ENCODE results near the gene NDUFAF7.

DNA sequence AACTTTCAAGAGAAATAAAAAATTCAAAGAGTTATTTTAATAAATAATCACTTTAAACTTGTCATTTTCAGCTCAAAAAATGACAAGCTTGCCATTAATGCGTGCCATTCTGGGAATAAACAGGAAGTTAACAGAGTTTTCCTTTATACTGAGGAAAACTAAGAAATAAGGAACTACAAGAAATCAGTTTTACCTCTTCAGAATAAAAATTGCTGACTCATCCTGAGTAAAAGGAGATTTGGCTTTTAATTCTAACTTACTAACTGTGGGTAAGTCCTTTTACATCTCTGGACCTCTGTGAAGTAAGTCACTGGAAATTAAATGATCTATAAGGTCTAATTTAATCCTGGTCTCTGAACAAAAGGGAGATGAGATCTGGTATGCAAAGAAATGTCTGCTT lies 16.2 kb upstream of the NDUFAF7 start:
- TF ChIP-seq, protein P1, sequence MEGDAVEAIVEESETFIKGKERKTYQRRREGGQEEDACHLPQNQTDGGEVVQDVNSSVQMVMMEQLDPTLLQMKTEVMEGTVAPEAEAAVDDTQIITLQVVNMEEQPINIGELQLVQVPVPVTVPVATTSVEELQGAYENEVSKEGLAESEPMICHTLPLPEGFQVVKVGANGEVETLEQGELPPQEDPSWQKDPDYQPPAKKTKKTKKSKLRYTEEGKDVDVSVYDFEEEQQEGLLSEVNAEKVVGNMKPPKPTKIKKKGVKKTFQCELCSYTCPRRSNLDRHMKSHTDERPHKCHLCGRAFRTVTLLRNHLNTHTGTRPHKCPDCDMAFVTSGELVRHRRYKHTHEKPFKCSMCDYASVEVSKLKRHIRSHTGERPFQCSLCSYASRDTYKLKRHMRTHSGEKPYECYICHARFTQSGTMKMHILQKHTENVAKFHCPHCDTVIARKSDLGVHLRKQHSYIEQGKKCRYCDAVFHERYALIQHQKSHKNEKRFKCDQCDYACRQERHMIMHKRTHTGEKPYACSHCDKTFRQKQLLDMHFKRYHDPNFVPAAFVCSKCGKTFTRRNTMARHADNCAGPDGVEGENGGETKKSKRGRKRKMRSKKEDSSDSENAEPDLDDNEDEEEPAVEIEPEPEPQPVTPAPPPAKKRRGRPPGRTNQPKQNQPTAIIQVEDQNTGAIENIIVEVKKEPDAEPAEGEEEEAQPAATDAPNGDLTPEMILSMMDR (IDR thresholded peaks at IDR 0.05), result no peak
- TF ChIP-seq EP300 (IDR thresholded peaks at IDR 0.05) (no peak), POLR2AphosphoS5 (IDR thresholded peaks at IDR 0.05) (no peak)
